Activated CD4-positive, alpha-beta T cell treated with anti-CD3 and anti-CD28 coated beads, Interleukin-2, amount 50 U/mL, for 4 hours (primary cell): ENCODE data around the gene USH1C.

Experiments
- DNase-seq, 2 experiments: peaks; one replicate each; pipeline ENCODE4 v3.0.0-alpha.2; 2020

Gene USH1C

GRCh38 chr11:17460406-17460805 is 83.8 kb downstream of the USH1C start:
- no peak for DNase-seq

- DNase-seq = no peak
Observed at GRCh38 chr11:17459236-17459896, 84.8 kb downstream of the USH1C start.

- no peak for DNase-seq
Observed at GRCh38 chr11:17458268-17458667, 85.9 kb downstream of the USH1C start.

- no peak for DNase-seq
Observed at GRCh38 chr11:17457396-17458173, 86.6 kb downstream of the USH1C start.

GRCh38 chr11:17452668-17453067 is 91.5 kb downstream of the USH1C start:
- DNase-seq = no peak

- DNase-seq = no peak
Observed at GRCh38 chr11:17449158-17449557, 95.1 kb downstream of the USH1C start.

GRCh38 chr11:17446482-17446881 is 97.7 kb downstream of the USH1C start:
- DNase-seq = no peak

- no peak for DNase-seq
Observed at GRCh38 chr11:17445240-17445795, 98.9 kb downstream of the USH1C start.

GRCh38 chr11:17443926-17444690 is 100.1 kb downstream of the USH1C start:
- no peak for DNase-seq
